Measurements from ENCODE around the gene LCAT.
"Not testable (repeated sequence)": the region's sequence is repeated elsewhere in the genome, so short reads cannot be mapped to it uniquely, and the experiment has no call there.

The LCAT gene

DNA sequence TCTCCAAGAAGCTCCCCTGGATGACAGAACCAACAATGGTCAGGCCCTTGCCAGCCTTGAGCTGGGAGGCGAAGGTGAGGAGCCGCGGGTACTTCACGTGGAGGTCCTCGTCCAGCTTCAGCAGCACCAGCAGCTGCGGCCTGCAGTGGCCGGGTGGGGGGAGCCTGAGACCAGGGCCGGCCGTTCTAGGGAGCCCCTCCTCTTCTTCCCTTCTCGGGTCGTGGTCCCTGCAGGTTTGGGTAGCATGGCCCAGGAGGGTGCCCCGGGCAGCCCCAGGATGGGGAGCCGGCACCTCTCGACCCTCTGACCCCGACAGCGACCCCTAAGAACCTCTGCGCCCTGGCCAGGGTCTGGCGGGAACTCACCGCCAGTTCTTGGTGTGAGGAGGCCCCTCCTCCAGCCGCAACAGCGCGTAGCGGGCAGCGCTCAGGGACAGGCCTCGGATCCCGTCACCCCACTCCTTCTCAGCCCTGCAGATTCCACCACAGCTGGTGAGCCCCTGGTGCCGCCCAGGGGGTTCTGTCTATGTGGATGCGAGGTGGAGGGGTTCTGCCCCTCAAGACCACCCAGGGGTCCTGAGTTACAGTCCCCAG lies 3.1 kb upstream of the LCAT start:
- no peak for DNase-seq (ENCODE audit: low read depth)

DNA sequence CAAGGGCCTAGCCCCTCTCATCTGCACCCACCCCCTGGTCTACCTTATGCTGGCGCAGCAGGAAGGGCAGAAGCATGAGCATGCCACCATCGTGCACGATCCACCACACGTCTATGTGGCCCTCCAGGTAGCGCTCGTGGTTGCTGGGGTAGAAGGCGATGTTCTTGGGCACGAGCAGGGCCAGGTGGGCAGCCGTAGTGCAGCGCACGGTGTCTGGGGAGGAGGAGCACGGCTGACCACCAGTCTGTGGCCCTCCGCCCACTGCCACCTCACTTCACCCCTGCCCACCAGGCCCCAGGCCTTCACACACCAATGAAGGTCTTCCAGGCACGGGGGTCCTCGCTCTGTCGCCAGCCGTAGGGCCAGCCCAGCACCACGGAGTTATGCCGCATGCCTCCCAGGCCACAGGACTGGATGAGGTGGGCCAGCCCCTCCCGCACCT lies 2.2 kb upstream of the LCAT start:
- no peak for DNase-seq (ENCODE audit: low read depth)

DNA sequence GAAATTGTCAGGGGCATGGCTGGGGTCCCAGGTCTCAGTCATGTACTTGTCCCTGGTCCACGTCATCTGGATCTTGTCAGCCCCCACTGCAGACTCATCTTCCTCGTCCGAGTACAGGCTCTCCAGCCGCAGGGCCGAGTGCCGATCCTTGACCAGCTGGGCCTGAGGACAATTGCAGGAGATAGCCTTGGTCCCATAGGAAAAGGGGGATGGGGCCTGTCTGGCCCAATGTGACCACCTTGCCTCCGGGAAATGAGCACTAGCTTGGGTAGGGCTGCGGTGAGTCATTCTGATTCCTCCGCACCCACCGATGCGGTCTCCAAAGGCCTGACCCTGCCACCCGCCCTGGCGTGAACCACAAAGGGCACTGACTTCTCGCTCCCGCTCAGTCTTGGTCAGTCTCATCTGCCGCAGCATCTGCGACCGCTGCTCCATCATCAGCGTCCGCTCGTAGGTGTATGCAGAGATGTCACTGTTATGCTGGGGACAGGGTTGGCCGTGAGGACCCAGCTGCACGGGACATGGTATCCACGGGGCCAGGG lies 1.5 kb upstream of the LCAT start:
- no peak for DNase-seq (ENCODE audit: low read depth)

DNA sequence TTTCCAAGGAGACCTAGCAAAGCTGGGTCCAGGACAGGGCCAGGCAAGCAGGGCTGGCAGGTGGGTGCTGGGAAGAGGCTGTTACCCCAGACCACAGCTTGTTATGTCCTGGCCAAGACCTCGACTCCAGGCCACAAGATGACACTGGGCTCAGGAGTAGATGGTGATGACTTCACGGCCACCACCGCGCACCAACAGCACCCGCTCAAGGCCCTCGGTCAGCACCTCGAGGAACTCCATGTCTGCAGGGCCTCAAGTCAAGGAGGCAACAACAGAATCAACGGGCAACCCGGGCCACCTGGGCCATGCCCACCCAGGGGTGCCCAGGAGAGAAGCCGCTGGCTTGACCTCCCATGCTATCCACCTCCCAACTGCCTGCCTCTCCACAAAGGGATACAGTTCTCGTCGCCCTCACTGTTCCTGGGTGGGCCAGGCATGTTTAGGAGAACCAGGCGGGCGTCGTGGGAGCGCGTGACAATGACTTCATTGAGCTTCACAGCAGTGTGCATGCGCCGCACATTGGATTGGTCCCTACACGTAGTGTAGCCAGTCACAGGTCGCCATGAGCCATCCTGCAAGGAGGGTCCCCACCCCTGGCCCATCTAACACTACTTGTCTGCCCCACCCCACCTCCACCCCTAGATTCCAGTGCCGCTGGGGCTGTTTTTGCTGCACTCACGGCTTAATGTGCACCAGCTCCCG lies 921 bp upstream of the LCAT start:
- no peak for DNase-seq (ENCODE audit: low read depth)

DNA sequence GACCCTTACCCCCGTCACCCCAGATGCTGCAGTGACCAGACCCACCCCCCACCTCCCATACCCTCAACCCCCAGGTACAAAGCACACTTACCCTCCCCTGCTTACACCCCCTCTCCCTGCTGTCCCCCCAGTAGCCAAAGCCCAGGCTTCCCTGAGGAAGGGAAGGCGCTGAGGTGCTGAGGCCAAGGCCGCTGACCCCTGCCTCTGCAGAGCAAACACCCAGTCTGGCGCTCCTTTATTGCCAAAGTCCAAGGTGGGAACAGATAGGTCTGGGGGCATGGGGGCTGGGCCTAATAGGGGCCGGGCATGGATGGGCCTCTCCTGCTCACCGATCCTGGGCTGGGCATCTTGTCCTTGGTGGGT lies 683 bp downstream of the LCAT start:
- no peak for DNase-seq (ENCODE audit: low read depth)

DNA sequence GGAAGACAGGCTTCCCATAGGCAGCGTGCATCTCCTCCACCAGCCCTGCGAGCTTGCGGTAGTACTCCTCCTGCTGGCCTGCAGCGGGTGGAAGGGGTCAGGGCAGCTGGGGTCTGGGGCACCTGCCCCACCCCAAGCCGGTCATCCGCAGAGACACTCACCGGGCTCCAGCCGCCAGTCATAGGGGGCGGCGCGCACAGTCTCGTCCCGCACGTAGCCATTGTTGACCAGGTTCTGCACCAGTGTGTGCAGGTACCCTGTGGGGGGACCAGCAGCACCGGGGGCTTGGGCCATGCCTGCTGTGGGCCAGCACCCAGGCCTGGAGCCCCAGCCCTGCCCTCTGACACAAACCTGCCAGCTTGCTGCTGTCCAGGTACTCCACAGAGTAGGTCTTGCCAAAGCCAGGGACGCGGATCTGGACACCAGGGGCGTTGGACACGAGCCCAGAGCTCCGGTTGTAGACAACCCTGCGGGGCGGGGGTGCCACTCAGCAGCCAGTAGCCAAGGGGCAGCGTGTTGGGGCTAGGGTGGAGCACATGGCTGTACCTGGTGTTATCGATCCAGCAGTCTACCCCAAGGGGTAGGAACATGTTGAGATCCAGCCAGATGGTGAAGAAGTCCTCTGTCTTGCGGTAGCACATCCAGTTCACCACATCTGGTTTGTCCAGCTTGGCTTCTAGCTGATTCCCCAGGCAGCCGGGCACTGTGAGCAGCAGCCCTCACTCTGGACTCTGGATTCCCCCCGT lies 1.2 kb downstream of the LCAT start:
- DNase-seq (ENCODE audit: low read depth), result no peak

DNA sequence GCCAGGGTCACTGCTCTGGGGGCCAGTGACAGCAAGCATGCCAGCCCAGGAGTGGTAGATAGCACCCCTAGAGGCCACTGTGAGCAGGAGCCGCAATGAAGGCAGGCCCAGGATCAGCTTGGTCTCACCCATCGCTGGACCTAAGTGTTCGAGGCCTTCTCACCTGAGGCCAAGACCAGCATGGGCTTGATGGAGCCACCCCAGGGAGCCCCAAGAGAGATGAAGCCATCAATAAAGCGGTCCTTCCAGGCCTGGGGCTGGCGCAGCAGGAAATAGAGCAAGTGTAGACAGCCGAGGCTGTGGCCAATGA lies 1.8 kb downstream of the LCAT start:
- peak; percentile 45 for DNase-seq (ENCODE audit: low read depth)

DNA sequence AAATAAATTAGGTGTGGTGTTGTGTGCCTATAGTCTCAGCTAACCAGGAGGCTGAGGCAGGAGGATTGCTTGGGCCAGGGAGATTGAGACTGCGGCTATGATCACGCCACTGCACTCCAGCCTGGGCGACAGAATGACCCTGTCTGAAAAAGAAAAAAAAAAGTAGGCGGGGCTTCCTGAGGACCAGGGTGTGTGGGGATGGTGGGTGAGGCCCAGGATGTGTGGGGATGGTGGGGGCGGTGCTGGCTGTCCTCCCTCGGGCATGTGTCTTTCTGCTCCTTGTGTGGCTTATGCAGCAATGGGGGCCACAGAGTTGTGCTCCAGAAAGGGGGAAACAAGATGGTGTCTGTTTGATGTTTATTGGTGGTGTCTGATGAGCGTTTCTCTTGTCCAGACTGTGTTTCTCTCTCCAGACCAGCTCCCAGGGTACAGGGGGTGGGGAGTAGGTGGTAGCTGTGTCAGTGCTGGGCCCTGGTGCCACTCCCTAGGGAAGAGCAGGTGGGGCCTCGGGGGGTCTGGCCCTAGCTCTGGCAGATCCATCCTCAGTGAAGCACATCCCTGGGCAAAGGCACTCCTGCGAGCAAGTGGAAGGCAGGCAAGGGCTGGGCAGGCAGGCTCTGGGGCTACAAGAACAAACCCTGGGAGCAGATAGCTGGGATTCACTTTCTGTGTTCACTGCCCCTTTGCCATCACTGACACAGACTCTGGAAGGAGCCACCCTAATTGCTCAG lies 2.3 kb downstream of the LCAT start:
- no peak for DNase-seq (ENCODE audit: low read depth)

DNA sequence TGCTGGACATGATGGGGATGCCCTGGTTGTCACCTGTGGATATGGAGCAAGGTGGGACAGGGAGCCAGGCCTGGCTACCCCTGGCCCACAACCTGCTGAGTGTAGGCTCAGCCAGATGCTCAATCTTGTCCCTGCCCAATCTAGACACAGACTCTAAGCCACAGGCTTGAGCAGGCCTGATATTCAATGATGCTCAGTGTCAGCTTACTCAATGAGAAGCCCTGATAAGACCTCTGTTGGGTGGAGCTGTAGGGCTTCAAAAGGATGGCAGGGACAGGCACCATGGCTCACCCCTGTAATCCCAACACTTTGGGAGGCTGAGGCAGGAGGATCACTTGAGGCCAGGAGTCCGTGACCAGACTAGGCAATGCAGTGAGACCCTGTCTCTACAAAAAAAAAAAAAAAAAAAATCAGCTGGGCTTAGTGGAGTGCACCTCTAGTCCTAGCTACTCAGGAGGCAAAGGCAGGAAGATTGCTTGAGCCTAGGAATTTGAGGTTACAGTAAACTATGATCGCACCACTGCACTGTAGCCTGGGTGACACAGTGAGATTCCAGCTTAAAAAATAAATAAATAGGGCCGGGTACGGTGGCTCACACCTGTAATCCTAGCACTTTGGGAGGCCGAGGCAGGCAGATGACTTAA lies 3.4 kb downstream of the LCAT start:
- DNase-seq (ENCODE audit: low read depth), result no peak

DNA sequence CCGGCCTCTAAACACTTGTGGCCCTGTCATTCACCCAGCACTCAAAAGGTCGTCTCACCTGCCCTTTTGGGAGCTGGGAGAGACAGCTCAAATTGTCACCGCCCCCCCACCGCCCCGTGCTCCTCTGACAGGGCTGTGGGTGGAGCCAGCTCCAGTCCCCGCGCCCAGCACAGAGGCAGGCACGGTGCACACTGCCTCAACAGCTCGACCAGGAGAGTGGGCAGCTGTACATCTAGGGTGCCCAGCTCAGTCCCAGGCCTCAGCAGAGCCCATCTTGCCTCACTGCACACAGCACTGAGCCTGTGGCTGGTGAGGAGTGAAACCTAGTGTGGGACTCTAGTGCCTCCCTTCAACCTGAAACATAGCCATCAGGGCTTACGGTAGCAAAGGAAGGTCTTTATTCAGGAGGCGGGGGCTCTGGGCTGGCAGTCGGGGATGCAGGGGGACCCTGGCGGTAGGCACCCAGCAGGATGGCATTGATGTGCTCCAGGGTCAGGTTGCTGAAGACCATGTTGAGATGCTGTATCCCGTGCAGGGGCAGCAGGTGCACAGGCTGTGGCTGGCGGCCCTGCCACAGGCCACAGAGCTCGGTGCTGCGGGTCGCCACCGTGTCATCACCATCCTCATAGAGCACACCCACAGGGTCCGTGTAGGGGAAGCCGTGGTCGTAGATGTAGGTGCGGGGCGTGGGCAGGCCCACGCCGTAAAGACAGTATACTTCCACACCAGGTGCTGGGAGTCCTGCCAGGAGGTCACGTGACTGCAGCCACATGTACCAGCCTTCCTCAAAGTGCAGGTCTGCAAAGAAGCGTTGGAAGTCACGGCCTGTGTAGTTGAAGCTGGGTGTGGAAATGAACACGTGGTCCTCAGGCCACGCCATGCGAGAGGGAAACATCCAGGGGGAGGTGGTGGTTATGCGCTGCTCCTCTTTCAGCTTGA lies 4.1 kb downstream of the LCAT start:
- DNase-seq (ENCODE audit: low read depth), result no peak

DNA sequence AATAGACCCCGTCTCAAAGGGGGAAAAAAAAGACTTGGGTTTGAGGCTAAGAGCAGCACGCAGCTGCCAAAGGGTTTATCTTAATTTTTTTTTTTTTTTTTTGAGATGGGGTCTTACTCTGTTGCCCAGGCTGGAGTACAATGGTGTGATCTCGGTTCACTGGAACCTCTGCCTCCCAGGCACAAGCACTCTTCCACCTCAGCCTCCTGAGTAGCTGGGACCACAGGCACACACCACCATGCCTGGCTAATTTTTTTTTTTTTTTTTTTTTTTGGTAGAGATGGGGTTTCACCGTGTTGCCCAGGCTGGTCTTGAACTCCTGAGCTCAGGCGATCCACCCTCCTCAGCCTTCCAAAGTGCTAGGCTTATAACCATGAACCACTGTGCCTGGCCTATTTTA lies 6.2 kb downstream of the LCAT start:
- DNase-seq (ENCODE audit: low read depth), result not testable (repeated sequence)

DNA sequence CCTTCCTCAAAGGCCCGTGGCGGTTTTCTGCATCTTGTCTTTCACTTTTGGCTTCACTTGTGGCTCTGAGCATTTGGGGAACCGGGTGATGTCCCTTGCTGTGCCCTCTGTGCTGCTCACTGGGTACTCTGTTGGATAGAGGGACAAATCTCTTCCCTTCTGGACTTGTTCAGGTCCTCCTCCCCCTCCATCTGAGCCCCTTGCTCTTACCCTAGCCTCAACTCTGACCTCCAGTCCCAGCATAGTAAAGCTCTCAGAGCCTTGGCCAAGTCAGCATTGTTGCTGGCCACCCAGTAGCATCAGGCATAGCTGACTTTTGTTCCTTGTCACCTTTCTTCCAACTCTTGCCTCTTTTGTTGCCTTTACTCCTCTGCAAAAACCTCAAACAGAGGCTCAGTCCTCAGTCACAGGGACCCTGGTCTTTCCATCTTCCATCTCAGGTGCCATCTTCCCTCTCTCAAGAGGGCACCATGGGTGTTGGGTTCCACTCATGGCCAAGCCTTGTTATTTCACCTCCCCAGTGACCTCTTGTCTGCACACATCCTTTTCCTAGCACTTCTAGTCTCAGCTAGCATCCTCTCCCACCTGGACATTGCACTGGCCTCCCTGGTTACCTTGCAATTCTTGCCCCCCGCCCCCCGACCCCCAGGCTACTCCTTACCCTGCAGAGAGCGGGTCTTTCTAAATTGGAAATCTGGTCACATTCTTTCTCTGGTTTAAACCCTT lies 6.9 kb downstream of the LCAT start:
- DNase-seq (ENCODE audit: low read depth), result no peak

DNA sequence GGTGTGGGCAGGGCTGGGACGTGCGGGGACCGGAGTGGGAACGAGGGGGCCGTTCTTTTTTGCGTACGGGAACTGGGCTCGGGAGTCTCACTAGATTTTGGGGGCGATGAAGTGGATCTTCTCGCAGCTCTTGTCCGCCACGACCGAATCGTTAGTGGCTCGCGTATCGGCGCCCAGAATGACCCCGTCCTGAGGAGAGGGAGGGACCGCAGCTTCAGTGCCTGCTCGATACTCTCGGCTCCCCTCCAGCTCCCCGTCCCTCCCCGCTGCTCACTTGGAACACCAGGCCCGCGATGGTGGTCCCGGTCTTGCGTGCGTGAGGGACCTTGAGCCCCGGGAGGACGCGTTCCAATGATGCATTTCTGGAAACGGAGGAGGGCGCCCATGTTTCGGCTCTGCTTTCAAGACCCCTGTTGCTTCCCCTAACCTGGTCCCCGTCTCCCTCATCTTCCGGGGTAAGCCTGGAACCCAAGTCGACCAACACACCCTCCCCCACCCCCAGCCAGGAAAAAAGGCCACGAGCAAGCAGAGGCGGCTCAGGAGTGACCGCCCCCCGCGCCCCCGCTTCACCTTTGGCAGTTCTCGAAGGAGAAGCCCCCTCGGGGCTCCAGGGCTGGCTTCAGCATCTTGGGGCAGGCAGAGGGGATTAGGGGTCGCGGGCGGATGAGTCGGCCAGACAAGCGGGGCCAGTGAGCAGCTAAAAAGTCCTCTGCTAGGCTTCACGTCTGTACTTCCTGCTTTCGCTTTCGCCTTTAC lies 7.6 kb downstream of the LCAT start, which contains the start of gene PSMB10:
PSMB10 (minus strand) TSS at position 727 of the 756 bp plus-strand sequence; CDS start at position 626, 101 bp downstream.
- DNase-seq (ENCODE audit: low read depth), result peak; percentile 86

DNA sequence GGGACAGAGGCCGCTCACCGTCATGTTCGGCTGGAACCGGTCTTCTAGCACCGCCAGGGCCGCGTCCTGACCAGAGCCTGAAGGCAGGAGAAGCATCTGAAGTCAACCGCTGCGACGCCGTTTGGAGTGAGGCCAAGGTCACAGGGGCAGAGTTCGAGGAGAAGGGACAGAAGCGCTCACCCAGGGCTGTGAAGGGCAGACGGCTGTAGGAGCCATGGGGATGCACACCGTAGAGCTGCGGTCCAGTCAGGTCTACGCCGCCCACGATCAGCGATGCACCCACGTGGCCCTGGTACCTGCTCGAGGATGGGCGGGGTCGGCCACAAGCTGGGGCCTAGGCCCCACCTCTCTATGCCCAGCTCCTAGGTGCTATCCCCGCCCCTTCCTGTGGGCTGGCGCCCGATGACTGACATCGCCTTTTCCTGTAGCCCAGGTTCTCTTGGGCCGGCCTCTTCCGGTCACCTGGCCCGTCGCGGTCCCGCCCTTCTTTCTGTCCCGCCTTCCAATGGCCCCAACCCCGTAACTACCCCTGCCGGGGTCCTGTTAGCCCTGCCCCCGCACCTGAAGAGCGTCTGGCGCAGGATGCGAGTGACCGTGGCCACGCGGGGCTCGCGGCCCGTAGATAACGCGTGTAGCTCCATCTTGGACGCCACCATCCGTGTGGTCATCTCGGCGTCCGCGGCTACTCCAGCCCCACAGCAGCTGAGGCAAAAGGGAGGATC lies 8.4 kb downstream of the LCAT start:
- DNase-seq (ENCODE audit: low read depth), result peak; percentile 95

DNA sequence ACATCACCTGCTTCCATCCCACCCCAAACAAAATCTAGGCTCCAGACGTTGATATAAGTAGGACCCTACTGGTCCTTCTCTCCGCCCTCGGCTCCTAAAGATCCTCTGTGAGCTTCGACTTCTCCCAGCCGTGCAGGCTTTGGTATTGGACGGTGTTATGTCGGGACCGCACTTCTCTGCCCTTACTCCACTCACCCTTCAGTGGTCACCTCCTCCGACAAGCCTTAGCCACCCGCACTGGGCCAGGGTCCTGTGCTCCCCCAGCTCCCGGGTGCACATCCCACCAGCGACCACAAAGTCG lies 8.9 kb downstream of the LCAT start:
- peak; percentile 26 for DNase-seq (ENCODE audit: low read depth)

DNA sequence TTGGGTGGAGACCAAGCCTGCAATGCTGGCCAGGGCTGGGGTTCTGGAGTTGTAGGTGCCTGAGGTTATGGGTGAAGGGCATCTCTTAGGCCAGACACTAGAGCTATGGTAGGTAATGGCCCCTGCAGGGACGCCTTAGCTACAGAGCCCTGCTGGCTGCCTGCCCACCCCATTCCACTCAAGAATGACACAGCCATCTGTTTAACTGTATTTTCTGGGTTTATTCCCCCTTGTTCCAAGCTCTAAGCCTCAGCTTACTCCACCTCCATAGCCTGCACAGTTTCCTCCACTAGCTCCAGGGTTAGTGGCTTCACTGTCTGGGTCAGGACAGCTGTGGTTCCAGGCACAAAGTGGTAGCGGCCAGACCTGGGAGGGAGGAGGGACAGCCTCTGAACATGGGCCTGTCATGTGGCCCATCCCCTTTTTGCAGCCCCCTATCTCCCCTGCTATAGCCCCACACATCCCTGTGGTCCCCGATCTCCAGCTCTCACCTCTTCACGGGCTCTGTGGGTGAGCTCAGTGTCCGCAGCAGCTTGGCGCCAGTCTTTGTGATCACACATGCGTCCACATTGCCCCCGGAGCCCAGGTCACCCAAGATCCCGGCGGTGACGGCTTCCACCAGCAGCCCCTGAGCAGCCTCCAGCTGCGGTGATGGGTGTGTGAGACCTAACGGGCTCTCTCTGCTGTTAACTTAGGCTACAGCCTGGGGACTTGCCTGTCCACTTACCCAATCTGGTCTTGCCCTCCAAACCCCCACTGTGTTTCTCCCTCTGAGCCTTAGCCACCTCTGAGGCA lies 9.4 kb downstream of the LCAT start:
- DNase-seq (ENCODE audit: low read depth), result peak; percentile 30

DNA sequence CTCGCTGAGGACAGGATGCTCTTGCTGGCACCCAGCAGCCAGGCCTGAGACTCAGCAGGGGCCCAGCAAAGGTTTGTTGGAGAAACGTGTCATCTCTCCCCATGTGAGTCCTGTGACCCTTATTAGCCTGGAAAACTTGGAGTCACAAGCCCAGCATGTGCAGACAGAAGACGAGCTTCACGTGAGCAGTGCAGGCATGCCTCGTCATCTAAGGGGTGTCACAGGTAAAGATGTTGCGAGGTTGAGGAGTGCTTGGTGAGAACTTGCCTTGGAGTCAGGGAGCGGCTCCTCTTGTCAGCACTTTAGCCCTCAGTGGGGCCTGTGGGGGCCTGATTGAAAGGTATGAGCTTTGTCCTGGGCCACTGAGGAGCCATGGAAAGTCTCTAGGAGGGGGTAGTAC lies 10.1 kb downstream of the LCAT start:
- no peak for DNase-seq (ENCODE audit: low read depth)

DNA sequence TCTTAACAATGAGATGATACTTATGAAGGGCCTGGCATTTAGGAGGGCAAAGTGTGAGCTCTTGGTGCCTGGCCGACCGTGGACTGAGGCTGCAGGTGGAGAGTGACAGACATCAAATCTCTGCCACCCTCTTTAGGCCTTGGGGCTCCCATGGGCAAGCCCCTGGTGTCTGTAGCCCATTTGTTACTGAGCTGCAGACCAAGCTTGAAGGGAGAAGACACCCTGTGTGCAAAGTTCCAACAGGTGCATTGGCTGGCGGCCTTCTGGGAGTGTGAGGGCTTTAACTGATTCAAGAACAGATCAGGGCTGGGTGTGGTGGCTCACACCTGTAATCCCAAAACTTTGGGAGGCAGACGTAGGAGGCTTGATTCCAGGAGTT lies 11.5 kb downstream of the LCAT start:
- DNase-seq (ENCODE audit: low read depth), result no peak

All from EH (cell line).